ENCODE data around the gene GSK3B. TPM values are rescaled to one million over a fixed set of nuclear protein-coding genes. Genes with fewer than 3 reads are reported as not detected.

Gene GSK3B
- total and polyA plus RNA-seq, 2 donors from 2014 or later: 6.4 to 52.1 TPM

DNA sequence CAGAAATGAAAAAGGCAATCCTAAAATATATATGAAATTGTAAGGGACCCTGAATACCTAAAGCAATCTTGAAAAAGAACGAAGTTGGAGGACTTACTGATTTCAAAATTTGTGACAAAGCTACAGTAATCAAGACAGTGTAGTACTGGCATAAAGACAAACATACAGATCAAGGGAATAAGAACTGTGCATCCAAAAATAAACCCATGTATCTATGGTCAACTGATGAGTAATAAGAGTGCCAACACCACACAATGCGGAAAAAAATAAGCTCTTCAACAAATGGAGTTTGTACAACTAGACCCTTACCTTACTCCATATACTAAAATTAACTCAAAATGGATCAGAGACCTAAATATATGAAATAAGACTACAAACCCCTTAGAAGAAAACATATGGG lies 29.6 kb downstream of the GSK3B start:
- Histone ChIP-seq H3K9ac (ENCODE audit: low read length in 3 of 3) (no peak overlapping the region), H3K36me3 (ENCODE audit: control insufficient read depth in 2 of 3, insufficient read depth in 3 of 3, low read length in 3 of 3) (no peaks in the 10 kb centered on the region), H3K4me3 (ENCODE audit: low read length in 3 of 3) (no peak overlapping the region), H3K4me1 (ENCODE audit: control insufficient read depth in 2 of 3, insufficient read depth in 2 of 3, low read depth in 1 of 3, low read length in 3 of 3) (no peaks in the 10 kb centered on the region), H3K9me3 (ENCODE audit: control insufficient read depth in 2 of 3, insufficient read depth in 1 of 3, low read length in 3 of 3) (no peaks in the 10 kb centered on the region), H3K27ac (ENCODE audit: low read depth in 2 of 2, low read length in 2 of 2) (no peak overlapping the region), H3K27me3 (ENCODE audit: control insufficient read depth, insufficient read depth, low read length) (no peaks in the 10 kb centered on the region)
- DNase-seq (no peak), FAIRE-seq (no peak)
- TF ChIP-seq, protein P1, sequence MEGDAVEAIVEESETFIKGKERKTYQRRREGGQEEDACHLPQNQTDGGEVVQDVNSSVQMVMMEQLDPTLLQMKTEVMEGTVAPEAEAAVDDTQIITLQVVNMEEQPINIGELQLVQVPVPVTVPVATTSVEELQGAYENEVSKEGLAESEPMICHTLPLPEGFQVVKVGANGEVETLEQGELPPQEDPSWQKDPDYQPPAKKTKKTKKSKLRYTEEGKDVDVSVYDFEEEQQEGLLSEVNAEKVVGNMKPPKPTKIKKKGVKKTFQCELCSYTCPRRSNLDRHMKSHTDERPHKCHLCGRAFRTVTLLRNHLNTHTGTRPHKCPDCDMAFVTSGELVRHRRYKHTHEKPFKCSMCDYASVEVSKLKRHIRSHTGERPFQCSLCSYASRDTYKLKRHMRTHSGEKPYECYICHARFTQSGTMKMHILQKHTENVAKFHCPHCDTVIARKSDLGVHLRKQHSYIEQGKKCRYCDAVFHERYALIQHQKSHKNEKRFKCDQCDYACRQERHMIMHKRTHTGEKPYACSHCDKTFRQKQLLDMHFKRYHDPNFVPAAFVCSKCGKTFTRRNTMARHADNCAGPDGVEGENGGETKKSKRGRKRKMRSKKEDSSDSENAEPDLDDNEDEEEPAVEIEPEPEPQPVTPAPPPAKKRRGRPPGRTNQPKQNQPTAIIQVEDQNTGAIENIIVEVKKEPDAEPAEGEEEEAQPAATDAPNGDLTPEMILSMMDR (IDR thresholded peaks at IDR 0.05; ENCODE audit: borderline replicate concordance, extremely low read depth, insufficient read depth): no peak
- intact Hi-C loops (cut with DNase I): no loop called here

DNA sequence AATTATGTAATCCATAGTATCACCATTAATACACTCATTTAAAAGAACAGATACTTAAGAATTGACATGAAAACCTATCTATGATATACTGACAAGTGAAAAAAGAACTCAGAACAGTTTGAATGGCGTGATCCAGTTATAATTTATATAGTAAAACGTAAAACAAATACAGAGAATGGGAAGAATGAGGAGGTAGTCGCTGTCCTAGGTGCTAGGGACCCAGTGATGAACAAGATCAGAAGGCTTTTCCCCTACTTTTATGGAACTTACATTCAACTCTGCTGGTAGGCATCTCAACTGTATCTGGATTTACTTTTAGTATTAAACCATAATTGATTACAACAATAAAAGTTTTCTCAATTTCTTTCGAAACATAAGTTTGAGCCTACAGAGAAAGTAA lies 31.8 kb downstream of the GSK3B start:
- Histone ChIP-seq H3K4me1 (ENCODE audit: control insufficient read depth in 2 of 3, insufficient read depth in 2 of 3, low read depth in 1 of 3, low read length in 3 of 3) (no peaks in the 10 kb centered on the region), H3K27ac (ENCODE audit: low read depth in 2 of 2, low read length in 2 of 2) (no peak overlapping the region), H3K4me3 (ENCODE audit: low read length in 3 of 3) (no peak overlapping the region), H3K9me3 (ENCODE audit: control insufficient read depth in 2 of 3, insufficient read depth in 1 of 3, low read length in 3 of 3) (no peaks in the 10 kb centered on the region), H3K9ac (ENCODE audit: low read length in 3 of 3) (no peak overlapping the region), H3K27me3 (ENCODE audit: control insufficient read depth, insufficient read depth, low read length) (no peaks in the 10 kb centered on the region), H3K36me3 (ENCODE audit: control insufficient read depth in 2 of 3, insufficient read depth in 3 of 3, low read length in 3 of 3) (no peaks in the 10 kb centered on the region)
- no peak for DNase-seq
- intact Hi-C loops (cut with DNase I): no loop called here
- FAIRE-seq: no peak
- TF ChIP-seq, protein P1 (IDR thresholded peaks at IDR 0.05; ENCODE audit: borderline replicate concordance, extremely low read depth, insufficient read depth): no peak

DNA sequence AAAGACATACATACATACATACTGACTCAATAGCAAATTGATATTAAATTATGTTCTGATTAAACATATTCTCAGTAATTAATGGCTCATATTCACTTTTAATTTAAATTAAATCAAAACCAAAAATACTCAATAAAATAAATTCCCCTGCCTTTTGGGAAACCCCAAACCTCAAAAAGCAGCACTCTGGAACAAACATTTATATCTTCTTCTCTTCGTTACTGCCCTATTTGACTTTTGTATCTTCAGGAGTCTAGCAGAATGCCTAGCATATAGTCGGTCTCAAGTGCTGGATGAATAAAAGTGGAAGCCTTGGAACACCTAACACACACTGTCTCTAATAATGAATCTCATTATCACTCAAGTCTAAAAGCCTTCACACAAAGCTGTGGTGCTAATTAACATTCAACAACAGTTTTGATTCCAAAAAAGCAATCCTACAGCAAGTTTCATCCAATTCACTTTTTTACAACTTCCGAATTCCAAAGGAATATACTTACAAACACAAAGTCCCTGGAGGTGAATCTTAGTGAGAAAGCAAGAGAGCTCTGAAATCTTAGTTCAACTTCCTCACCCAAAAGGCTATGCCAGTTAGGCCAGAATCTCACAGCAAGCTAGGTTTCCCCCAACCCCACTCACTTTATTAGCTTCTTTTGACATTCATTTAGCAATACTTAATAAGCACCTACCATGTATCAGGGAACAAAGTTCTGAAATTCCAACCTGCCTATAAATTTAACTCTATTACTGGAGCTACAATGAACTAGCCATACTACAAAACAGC lies 35.0 kb downstream of the GSK3B start:
- no peak overlapping the region for H3K4me3 ChIP-seq (ENCODE audit: low read length in 3 of 3)
- no peaks in the 10 kb centered on the region for H3K27me3 ChIP-seq (ENCODE audit: control insufficient read depth, insufficient read depth, low read length)
- H3K9me3 ChIP-seq (ENCODE audit: control insufficient read depth in 2 of 3, insufficient read depth in 1 of 3, low read length in 3 of 3): no peaks in the 10 kb centered on the region
- no peak overlapping the region for H3K9ac ChIP-seq (ENCODE audit: low read length in 3 of 3)
- no peak overlapping the region for H3K27ac ChIP-seq (ENCODE audit: low read depth in 2 of 2, low read length in 2 of 2)
- FAIRE-seq: no peak
- H3K36me3 ChIP-seq (ENCODE audit: control insufficient read depth in 2 of 3, insufficient read depth in 3 of 3, low read length in 3 of 3): no peaks in the 10 kb centered on the region
- TF ChIP-seq, protein P1 (IDR thresholded peaks at IDR 0.05; ENCODE audit: borderline replicate concordance, extremely low read depth, insufficient read depth): no peak
- no peak for DNase-seq
- H3K4me1 ChIP-seq (ENCODE audit: control insufficient read depth in 2 of 3, insufficient read depth in 2 of 3, low read depth in 1 of 3, low read length in 3 of 3): peaks cover 0 to 4% (median 0%) of the 10 kb centered on the region in 3 donors
- intact Hi-C loops (cut with DNase I): no loop called here

All from kidney (tissue), 14 donors.